ENCODE data around the gene TARBP1.

DNA sequence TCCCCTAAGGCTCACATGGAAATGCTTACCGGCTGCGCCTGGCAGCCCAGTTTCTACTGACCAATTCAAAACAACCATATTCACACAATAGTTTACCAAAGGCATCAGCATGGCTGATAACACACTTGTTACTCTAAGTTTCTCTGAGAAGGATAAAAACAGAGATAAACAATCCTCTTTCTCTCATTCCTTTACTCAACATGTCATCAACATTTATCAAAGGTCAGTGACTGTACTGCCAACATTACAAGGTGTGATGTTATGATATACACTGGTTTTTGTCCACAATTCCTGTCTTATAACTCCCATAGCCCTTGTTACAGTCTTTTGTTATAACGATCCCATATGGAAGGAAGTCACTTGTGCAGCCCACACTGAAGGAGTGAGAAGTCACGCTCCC is 72.1 kb downstream of the TARBP1 start:
- TF ChIP-seq, protein P1, sequence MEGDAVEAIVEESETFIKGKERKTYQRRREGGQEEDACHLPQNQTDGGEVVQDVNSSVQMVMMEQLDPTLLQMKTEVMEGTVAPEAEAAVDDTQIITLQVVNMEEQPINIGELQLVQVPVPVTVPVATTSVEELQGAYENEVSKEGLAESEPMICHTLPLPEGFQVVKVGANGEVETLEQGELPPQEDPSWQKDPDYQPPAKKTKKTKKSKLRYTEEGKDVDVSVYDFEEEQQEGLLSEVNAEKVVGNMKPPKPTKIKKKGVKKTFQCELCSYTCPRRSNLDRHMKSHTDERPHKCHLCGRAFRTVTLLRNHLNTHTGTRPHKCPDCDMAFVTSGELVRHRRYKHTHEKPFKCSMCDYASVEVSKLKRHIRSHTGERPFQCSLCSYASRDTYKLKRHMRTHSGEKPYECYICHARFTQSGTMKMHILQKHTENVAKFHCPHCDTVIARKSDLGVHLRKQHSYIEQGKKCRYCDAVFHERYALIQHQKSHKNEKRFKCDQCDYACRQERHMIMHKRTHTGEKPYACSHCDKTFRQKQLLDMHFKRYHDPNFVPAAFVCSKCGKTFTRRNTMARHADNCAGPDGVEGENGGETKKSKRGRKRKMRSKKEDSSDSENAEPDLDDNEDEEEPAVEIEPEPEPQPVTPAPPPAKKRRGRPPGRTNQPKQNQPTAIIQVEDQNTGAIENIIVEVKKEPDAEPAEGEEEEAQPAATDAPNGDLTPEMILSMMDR (IDR thresholded peaks at IDR 0.05; ENCODE audit: insufficient read depth, low read depth, low read length) = no peak
- TF ChIP-seq EZH2 (IDR thresholded peaks at IDR 0.05; ENCODE audit: insufficient read depth, low read length) = no peak
